Activated CD4-positive, alpha-beta T cell treated with anti-CD3 and anti-CD28 coated beads, Interleukin-2, amount 10 ng/mL, durations not matched to agents 7 days and 5 days (primary cell): Measurements from ENCODE around the gene C11orf97. TPM values are rescaled to one million over a fixed set of nuclear protein-coding genes. Genes with fewer than 3 reads are reported as not detected.

Experiments used
- CTCF ChIA-PET: fragments of 350-600 bp; sonication (Branson Sonifier 250); formaldehyde crosslinking; loops from one replicate; lab custom pipeline; 2021; ENCODE audit warnings: antibody characterized with exemption; lab: Charles Lee
- POLR2A ChIA-PET: fragments of 350-600 bp; sonication (Branson Sonifier 250); formaldehyde crosslinking; loops from one replicate; lab custom pipeline; 2021; ENCODE audit warnings: antibody characterized with exemption; lab: Charles Lee
- DNase-seq: peaks from one replicate; pipeline ENCODE4 v3.0.0-alpha.2; 2020
- H3K27ac Mint-ChIP-seq: one replicate; pipeline ENCODE4 v1.8.0; 2021; ENCODE audit warnings: mild to moderate bottlenecking, moderate library complexity, mixed read lengths
- H3K27me3 Mint-ChIP-seq: one replicate; pipeline ENCODE4 v1.8.0; 2021; ENCODE audit warnings: mixed read lengths
- H3K36me3 Mint-ChIP-seq: one replicate; pipeline ENCODE4 v1.8.0; 2021; ENCODE audit warnings: low read depth, mixed read lengths
- H3K4me1 Mint-ChIP-seq: one replicate; pipeline ENCODE4 v1.8.0; 2021; ENCODE audit warnings: mixed read lengths
- H3K4me3 Mint-ChIP-seq: one replicate; pipeline ENCODE4 v1.8.0; 2021; ENCODE audit warnings: mild to moderate bottlenecking, moderate library complexity, mixed read lengths
- H3K9me3 Mint-ChIP-seq: one replicate; pipeline ENCODE4 v1.8.0; 2021; ENCODE audit warnings: mixed read lengths
- total RNA-seq, 2 experiments: library from RNA; stranded (reverse); gene quantifications; one replicate each; pipeline ENCODE4 v1.2.3, GENCODE V29; 2021

The C11orf97 gene
- not detected for total RNA-seq

GRCh38 chr11:94511932-94512781 is at the start of gene C11orf97:
C11orf97 (plus strand) TSS chr11:94512461; CDS start chr11:94512529, 68 bp downstream.
- no peaks in the 10 kb centered on the region for H3K9me3 Mint-ChIP-seq
- peak; percentile 59 for DNase-seq
- H3K27ac Mint-ChIP-seq: no peak within 1 kb of the TSS
- H3K27me3 Mint-ChIP-seq: peaks cover 58% of the 10 kb centered on the region
- H3K4me1 Mint-ChIP-seq: peaks cover 12% of the 10 kb centered on the region
- CTCF ChIA-PET: interaction anchor here (0.5 to 1.0 kb wide), 2 partner anchors 10 to 429 kb away, joined by 4 read pairs; no protein-coding TSS in a partner anchor
- POLR2A ChIA-PET: no interaction called here
- H3K4me3 Mint-ChIP-seq: peak within 1 kb of the TSS; percentile 65
- no peaks in the 10 kb centered on the region for H3K36me3 Mint-ChIP-seq

- CTCF ChIA-PET: no interaction called here
- Mint-ChIP-seq H3K4me1 (peaks cover 16% of the 10 kb centered on the region), H3K4me3 (no peak overlapping the region), H3K36me3 (peaks cover 51% of the 10 kb centered on the region), H3K27me3 (no peaks in the 10 kb centered on the region), H3K27ac (no peak overlapping the region), H3K9me3 (no peaks in the 10 kb centered on the region)
- POLR2A ChIA-PET: no interaction called here
- no peak for DNase-seq
Measured at GRCh38 chr11:94469416-94469815, 42.8 kb upstream of the C11orf97 start.

- H3K36me3 Mint-ChIP-seq: peaks cover 49% of the 10 kb centered on the region
- H3K4me1 Mint-ChIP-seq: peaks cover 28% of the 10 kb centered on the region
- DNase-seq: peak; percentile 74
- H3K4me3 Mint-ChIP-seq: no peak overlapping the region
- peak overlapping the region; percentile 56 for H3K27ac Mint-ChIP-seq
- H3K9me3 Mint-ChIP-seq: no peaks in the 10 kb centered on the region
- CTCF ChIA-PET: no interaction called here
- POLR2A ChIA-PET: no interaction called here
- no peaks in the 10 kb centered on the region for H3K27me3 Mint-ChIP-seq
Measured at GRCh38 chr11:94472916-94473799, 39.1 kb upstream of the C11orf97 start.

- no peaks in the 10 kb centered on the region for H3K27me3 Mint-ChIP-seq
- ChIA-PET CTCF (no interaction called here), POLR2A (no interaction called here)
- no peak overlapping the region for H3K4me3 Mint-ChIP-seq
- H3K36me3 Mint-ChIP-seq: peaks cover 45% of the 10 kb centered on the region
- peaks cover 28% of the 10 kb centered on the region for H3K4me1 Mint-ChIP-seq
- no peak for DNase-seq
- no peaks in the 10 kb centered on the region for H3K9me3 Mint-ChIP-seq
- no peak overlapping the region for H3K27ac Mint-ChIP-seq
Measured at GRCh38 chr11:94477624-94478023, 34.6 kb upstream of the C11orf97 start.

GRCh38 chr11:94481342-94481741 is 30.9 kb upstream of the C11orf97 start:
- no peaks in the 10 kb centered on the region for H3K9me3 Mint-ChIP-seq
- DNase-seq: no peak
- no peak overlapping the region for H3K27ac Mint-ChIP-seq
- ChIA-PET CTCF (no interaction called here), POLR2A (no interaction called here)
- no peak overlapping the region for H3K4me3 Mint-ChIP-seq
- H3K36me3 Mint-ChIP-seq: peaks cover 42% of the 10 kb centered on the region
- H3K4me1 Mint-ChIP-seq: peaks cover 9% of the 10 kb centered on the region
- no peaks in the 10 kb centered on the region for H3K27me3 Mint-ChIP-seq

GRCh38 chr11:94486068-94486467 is 26.2 kb upstream of the C11orf97 start:
- DNase-seq: no peak
- Mint-ChIP-seq H3K9me3 (no peaks in the 10 kb centered on the region), H3K4me1 (peaks cover 4% of the 10 kb centered on the region), H3K27ac (no peak overlapping the region), H3K36me3 (peaks cover 65% of the 10 kb centered on the region), H3K27me3 (no peaks in the 10 kb centered on the region), H3K4me3 (no peak overlapping the region)
- CTCF ChIA-PET: no interaction called here
- POLR2A ChIA-PET: no interaction called here

- H3K4me1 Mint-ChIP-seq: peaks cover 32% of the 10 kb centered on the region
- H3K4me3 Mint-ChIP-seq: peak within 1 kb of the TSS; percentile 98
- POLR2A ChIA-PET: interaction anchor here (0.7 kb wide), 1 partner anchor 17 kb away, joined by 3 read pairs; no protein-coding TSS in a partner anchor
- peak within 1 kb of the TSS; percentile 98 for H3K27ac Mint-ChIP-seq
- peaks cover 33% of the 10 kb centered on the region for H3K36me3 Mint-ChIP-seq
- H3K27me3 Mint-ChIP-seq: no peaks in the 10 kb centered on the region
- peak; percentile 97 for DNase-seq
- CTCF ChIA-PET: no interaction called here
- H3K9me3 Mint-ChIP-seq: no peaks in the 10 kb centered on the region
Measured at GRCh38 chr11:94493281-94494125, 18.8 kb upstream of the C11orf97 start, which contains the start of the genes ANKRD49 and MRE11. ANKRD49 (plus strand) TSS chr11:94493984; CDS start chr11:94496694, 2,710 bp downstream. MRE11 (minus strand) TSS chr11:94493844; CDS start chr11:94492801, 1,043 bp downstream.

GRCh38 chr11:94494126-94494680 is 18.1 kb upstream of the C11orf97 start:
- CTCF ChIA-PET: no interaction called here
- Mint-ChIP-seq H3K27me3 (no peaks in the 10 kb centered on the region), H3K36me3 (peaks cover 30% of the 10 kb centered on the region), H3K4me3 (peak overlapping the region; percentile 98), H3K9me3 (no peaks in the 10 kb centered on the region), H3K27ac (peak overlapping the region; percentile 98), H3K4me1 (peaks cover 32% of the 10 kb centered on the region)
- POLR2A ChIA-PET: interaction anchor here (0.7 kb wide), 1 partner anchor 17 kb away, joined by 3 read pairs; no protein-coding TSS in a partner anchor
- no peak for DNase-seq

- Mint-ChIP-seq H3K36me3 (peaks cover 23% of the 10 kb centered on the region), H3K4me3 (no peak overlapping the region), H3K27ac (no peak overlapping the region), H3K4me1 (peaks cover 8% of the 10 kb centered on the region), H3K27me3 (no peaks in the 10 kb centered on the region), H3K9me3 (no peaks in the 10 kb centered on the region)
- no peak for DNase-seq
- ChIA-PET CTCF (no interaction called here), POLR2A (no interaction called here)
Measured at GRCh38 chr11:94500181-94500580, 12.1 kb upstream of the C11orf97 start.

GRCh38 chr11:94501522-94501921 is 10.7 kb upstream of the C11orf97 start:
- no peaks in the 10 kb centered on the region for H3K9me3 Mint-ChIP-seq
- no peak for DNase-seq
- H3K4me3 Mint-ChIP-seq: no peak overlapping the region
- POLR2A ChIA-PET: no interaction called here
- H3K4me1 Mint-ChIP-seq: no peaks in the 10 kb centered on the region
- H3K27ac Mint-ChIP-seq: no peak overlapping the region
- CTCF ChIA-PET: interaction anchor here (0.6 to 1.0 kb wide), 4 partner anchors 11 to 59 kb away, joined by 3 to 4 read pairs (median 4); no protein-coding TSS in a partner anchor
- no peaks in the 10 kb centered on the region for H3K27me3 Mint-ChIP-seq
- peaks cover 22% of the 10 kb centered on the region for H3K36me3 Mint-ChIP-seq

GRCh38 chr11:94504689-94505293 is 7.5 kb upstream of the C11orf97 start:
- Mint-ChIP-seq H3K4me3 (no peak overlapping the region), H3K27me3 (peaks cover 11% of the 10 kb centered on the region), H3K36me3 (peaks cover 7% of the 10 kb centered on the region), H3K9me3 (no peaks in the 10 kb centered on the region), H3K4me1 (no peaks in the 10 kb centered on the region), H3K27ac (no peak overlapping the region)
- ChIA-PET POLR2A (no interaction called here), CTCF (interaction anchor here (0.6 to 0.9 kb wide), 3 partner anchors 25 to 330 kb away, joined by 3 read pairs; no protein-coding TSS in a partner anchor)
- DNase-seq: peak; percentile 41
